Activated CD8-positive, alpha-beta memory T cell treated with anti-CD3 and anti-CD28 coated beads for 48 hours (primary cell): ENCODE measurements around the gene HK1.
"Not testable (repeated sequence)": the region's sequence is repeated elsewhere in the genome, so short reads cannot be mapped to it uniquely, and the experiment has no call there.

Experiments
- DNase-seq, 3 experiments: peaks; one replicate each; pipeline ENCODE4 v3.0.0-alpha.2; 2020; ENCODE audit warnings: low read depth in 2 of 3, low spot score in 2 of 3

The HK1 gene

GRCh38 chr10:69308304-69308703 is 30.0 kb downstream of the HK1 start:
- not testable (repeated sequence) for DNase-seq

- DNase-seq = no peak
Observed at GRCh38 chr10:69311309-69311708, 33.0 kb downstream of the HK1 start.

GRCh38 chr10:69312528-69312927 is 34.2 kb downstream of the HK1 start:
- DNase-seq = no peak

GRCh38 chr10:69315100-69315542 is 36.8 kb downstream of the HK1 start:
- no peak for DNase-seq

- DNase-seq = no peak
Observed at GRCh38 chr10:69315610-69316312, 37.5 kb downstream of the HK1 start.

GRCh38 chr10:69316313-69317059 is 38.2 kb downstream of the HK1 start:
- no peak for DNase-seq

- no peak for DNase-seq
Observed at GRCh38 chr10:69317175-69317604, 38.9 kb downstream of the HK1 start.

GRCh38 chr10:69317626-69318105 is 39.4 kb downstream of the HK1 start:
- DNase-seq = no peak

- peak; percentile 72 to 88 (median 73) for DNase-seq
Observed at GRCh38 chr10:69318106-69318866, 40.0 kb downstream of the HK1 start.

GRCh38 chr10:69318867-69319727 is 40.8 kb downstream of the HK1 start:
- DNase-seq = peak; percentile 44 to 63 (median 47)

- DNase-seq = no peak
Observed at GRCh38 chr10:69319841-69320316, 41.6 kb downstream of the HK1 start.

- no peak for DNase-seq
Observed at GRCh38 chr10:69320521-69320920, 42.2 kb downstream of the HK1 start.

- no peak for DNase-seq
Observed at GRCh38 chr10:69321039-69321715, 42.9 kb downstream of the HK1 start.

- DNase-seq = no peak
Observed at GRCh38 chr10:69321865-69322264, 43.6 kb downstream of the HK1 start.

- not testable (repeated sequence) for DNase-seq
Observed at GRCh38 chr10:69322346-69322745, 44.0 kb downstream of the HK1 start.

- no peak for DNase-seq
Observed at GRCh38 chr10:69323622-69324021, 45.3 kb downstream of the HK1 start.

GRCh38 chr10:69324583-69324982 is 46.3 kb downstream of the HK1 start:
- DNase-seq = no peak

GRCh38 chr10:69325637-69326523 is 47.6 kb downstream of the HK1 start:
- not testable (repeated sequence) for DNase-seq

GRCh38 chr10:69326692-69327091 is 48.4 kb downstream of the HK1 start:
- DNase-seq = no peak
